HepG2 (cell line): ENCODE measurements around the gene LRRC45. TPM values are rescaled to one million over a fixed set of nuclear protein-coding genes. Genes with fewer than 3 reads are reported as not detected.

Experiments
- GZF1 ChIP-seq: sonication (generic); formaldehyde crosslinking; IDR thresholded peaks from 2 replicates; pipeline ENCODE4 v1.5.1; 2020; ENCODE audit warnings: mild to moderate bottlenecking, missing genetic modification reagents
- HCFC1 ChIP-seq: fragments of 150-350 bp; IDR thresholded peaks from 2 replicates; pipeline ENCODE4 v1.6.1; 2014; ENCODE audit warnings: low read depth, low read length
- HNRNPH1 ChIP-seq: fragments of 200-400 bp; formaldehyde crosslinking; optimal IDR thresholded peaks from 2 replicates; pipeline ENCODE3; 2017; ENCODE audit warnings: mild to moderate bottlenecking, low read depth, low read length
- ZFP41 ChIP-seq: sonication (generic); formaldehyde crosslinking; IDR thresholded peaks from 2 replicates; pipeline ENCODE4 v1.4.0; 2020; ENCODE audit warnings: mild to moderate bottlenecking, missing genetic modification reagents, borderline replicate concordance
- ZNF430 ChIP-seq: sonication (generic); formaldehyde crosslinking; IDR thresholded peaks from 2 replicates; pipeline ENCODE4 v1.9.0; 2021; ENCODE audit warnings: mild to moderate bottlenecking, missing genetic modification reagents
- ZNF577 ChIP-seq: sonication (generic); formaldehyde crosslinking; IDR thresholded peaks from 2 replicates; pipeline ENCODE4 v1.4.0; 2020; ENCODE audit warnings: mild to moderate bottlenecking, low read depth, missing genetic modification reagents, borderline replicate concordance
- ZNF816 ChIP-seq: sonication (generic); formaldehyde crosslinking; IDR thresholded peaks from 2 replicates; pipeline ENCODE4 v1.8.0; 2022; ENCODE audit warnings: missing genetic modification reagents, mild to moderate bottlenecking, borderline replicate concordance
- ZNF83 ChIP-seq: sonication (generic); formaldehyde crosslinking; IDR thresholded peaks from 2 replicates; pipeline ENCODE4 v1.4.0; 2020; ENCODE audit warnings: missing genetic modification reagents, mild to moderate bottlenecking, borderline replicate concordance
- ZSCAN12 ChIP-seq: sonication (generic); formaldehyde crosslinking; IDR thresholded peaks from 2 replicates; pipeline ENCODE4 v1.9.0; 2021; ENCODE audit warnings: mild to moderate bottlenecking, missing genetic modification reagents
- polyA plus RNA-seq, 8 experiments: library from polyadenylated mRNA; depleted of rRNA in 3 of 8; stranded (reverse) in 7 of 8; unstranded in 1 of 8; fragments of >200 nt; fragmentation: Illumina TruSeq in 4 of 8; extraction: Trizol in 4 of 8; gene quantifications; 2 replicates each; pipeline versions ENCODE4 v1.2.1 to v1.2.3, GENCODE V29; 2011 to 2016; ENCODE audit warnings: low read depth in 4 of 8, missing spikeins in 1 of 8, mixed read lengths in 1 of 8; ENCODE audit not compliant: insufficient read depth in 1 of 8
- total RNA-seq, 5 experiments: library from RNA; depleted of rRNA; stranded (reverse); fragments of >200 nt; fragmentation: Illumina TruSeq; extraction: Trizol; gene quantifications; 2 replicates each; pipeline ENCODE4 v1.2.3, GENCODE V29; 2016; ENCODE audit warnings: low read depth in 1 of 5
- TF ChIP-seq, protein P1 (sequence below): sonication (generic); formaldehyde crosslinking; IDR thresholded peaks from 2 replicates; pipeline ENCODE4 v1.4.0; 2020; ENCODE audit warnings: mild to moderate bottlenecking, missing genetic modification reagents
- TF ChIP-seq, protein P2 (sequence below): conservative IDR thresholded peaks from 2 replicates; pipeline ENCODE4 v1.6.1; 2018; ENCODE audit warnings: missing genetic modification reagents
- TF ChIP-seq, protein P3 (sequence below): sonication (generic); formaldehyde crosslinking; IDR thresholded peaks from 2 replicates; pipeline ENCODE4 v1.4.0; 2020; ENCODE audit warnings: mild to moderate bottlenecking, missing genetic modification reagents
- TF ChIP-seq, protein P4 (sequence below): IDR thresholded peaks from 2 replicates; pipeline ENCODE4 v1.6.1; 2018; ENCODE audit warnings: missing genetic modification reagents, mild to moderate bottlenecking, missing compliant biosample characterization
- TF ChIP-seq, protein P5 (sequence below): sonication (generic); formaldehyde crosslinking; IDR thresholded peaks from 2 replicates; pipeline ENCODE4 v1.9.0; 2021; ENCODE audit warnings: missing genetic modification reagents, borderline replicate concordance

The LRRC45 gene
- total and polyA plus RNA-seq, 2 of the 13 experiments (the other 11 are each of a cell fraction or from before 2014, with no cell fraction given): 11.6 to 48.1 TPM

DNA sequence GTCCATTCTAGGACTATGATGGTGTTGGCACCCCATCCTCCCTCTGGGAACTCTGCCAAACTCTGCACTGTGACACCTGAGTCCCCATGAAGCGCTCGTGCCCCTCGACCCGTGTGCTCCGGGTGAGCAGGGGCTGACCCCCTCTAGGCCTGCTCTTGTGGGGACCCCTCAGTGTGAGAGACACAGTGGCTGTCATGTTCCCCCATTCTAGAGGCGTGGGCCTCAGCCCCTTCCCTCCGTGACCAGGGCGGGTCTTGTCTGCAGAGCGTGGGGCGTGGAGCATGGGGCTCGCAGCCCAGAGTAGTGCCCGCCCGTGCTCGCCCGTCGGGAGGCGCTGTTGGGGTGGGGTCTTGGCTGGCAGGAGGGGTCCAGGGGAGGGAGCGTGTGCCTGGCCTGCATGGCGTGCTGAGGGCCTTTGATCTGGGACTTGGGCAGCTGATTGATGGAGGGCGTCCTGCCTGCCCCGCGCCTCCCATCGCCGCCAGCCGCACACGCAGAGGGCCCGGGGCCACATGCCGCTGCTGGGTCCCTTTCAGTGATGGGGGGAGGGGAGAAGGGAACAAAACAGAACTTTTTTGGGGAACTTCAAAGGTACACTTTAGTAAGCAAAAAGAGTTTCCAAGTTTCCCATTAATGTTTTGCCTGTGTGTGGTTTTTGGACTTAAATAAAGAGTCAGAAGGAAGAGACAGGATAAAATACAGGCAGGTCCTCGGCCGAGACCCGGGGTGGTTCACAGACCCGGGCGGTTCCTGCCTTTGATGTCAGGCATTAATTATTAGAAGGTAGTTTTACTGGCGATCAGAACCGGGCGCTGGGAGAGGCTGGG, 22.9 kb upstream of the LRRC45 start (continued):
- peak; percentile 88 for TF ChIP-seq ZNF430 (CRISPR knock-in tag)
- TF ChIP-seq, protein P1, sequence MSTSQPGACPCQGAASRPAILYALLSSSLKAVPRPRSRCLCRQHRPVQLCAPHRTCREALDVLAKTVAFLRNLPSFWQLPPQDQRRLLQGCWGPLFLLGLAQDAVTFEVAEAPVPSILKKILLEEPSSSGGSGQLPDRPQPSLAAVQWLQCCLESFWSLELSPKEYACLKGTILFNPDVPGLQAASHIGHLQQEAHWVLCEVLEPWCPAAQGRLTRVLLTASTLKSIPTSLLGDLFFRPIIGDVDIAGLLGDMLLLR (CRISPR knock-in tag): no peak
- TF ChIP-seq, protein P2, sequence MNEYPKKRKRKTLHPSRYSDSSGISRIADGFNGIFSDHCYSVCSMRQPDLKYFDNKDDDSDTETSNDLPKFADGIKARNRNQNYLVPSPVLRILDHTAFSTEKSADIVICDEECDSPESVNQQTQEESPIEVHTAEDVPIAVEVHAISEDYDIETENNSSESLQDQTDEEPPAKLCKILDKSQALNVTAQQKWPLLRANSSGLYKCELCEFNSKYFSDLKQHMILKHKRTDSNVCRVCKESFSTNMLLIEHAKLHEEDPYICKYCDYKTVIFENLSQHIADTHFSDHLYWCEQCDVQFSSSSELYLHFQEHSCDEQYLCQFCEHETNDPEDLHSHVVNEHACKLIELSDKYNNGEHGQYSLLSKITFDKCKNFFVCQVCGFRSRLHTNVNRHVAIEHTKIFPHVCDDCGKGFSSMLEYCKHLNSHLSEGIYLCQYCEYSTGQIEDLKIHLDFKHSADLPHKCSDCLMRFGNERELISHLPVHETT (CRISPR knock-in tag): no peak
- TF ChIP-seq GZF1 (CRISPR knock-in tag): peak; percentile 85; the same call in 1 of the 2 replicates
- TF ChIP-seq, protein P3, sequence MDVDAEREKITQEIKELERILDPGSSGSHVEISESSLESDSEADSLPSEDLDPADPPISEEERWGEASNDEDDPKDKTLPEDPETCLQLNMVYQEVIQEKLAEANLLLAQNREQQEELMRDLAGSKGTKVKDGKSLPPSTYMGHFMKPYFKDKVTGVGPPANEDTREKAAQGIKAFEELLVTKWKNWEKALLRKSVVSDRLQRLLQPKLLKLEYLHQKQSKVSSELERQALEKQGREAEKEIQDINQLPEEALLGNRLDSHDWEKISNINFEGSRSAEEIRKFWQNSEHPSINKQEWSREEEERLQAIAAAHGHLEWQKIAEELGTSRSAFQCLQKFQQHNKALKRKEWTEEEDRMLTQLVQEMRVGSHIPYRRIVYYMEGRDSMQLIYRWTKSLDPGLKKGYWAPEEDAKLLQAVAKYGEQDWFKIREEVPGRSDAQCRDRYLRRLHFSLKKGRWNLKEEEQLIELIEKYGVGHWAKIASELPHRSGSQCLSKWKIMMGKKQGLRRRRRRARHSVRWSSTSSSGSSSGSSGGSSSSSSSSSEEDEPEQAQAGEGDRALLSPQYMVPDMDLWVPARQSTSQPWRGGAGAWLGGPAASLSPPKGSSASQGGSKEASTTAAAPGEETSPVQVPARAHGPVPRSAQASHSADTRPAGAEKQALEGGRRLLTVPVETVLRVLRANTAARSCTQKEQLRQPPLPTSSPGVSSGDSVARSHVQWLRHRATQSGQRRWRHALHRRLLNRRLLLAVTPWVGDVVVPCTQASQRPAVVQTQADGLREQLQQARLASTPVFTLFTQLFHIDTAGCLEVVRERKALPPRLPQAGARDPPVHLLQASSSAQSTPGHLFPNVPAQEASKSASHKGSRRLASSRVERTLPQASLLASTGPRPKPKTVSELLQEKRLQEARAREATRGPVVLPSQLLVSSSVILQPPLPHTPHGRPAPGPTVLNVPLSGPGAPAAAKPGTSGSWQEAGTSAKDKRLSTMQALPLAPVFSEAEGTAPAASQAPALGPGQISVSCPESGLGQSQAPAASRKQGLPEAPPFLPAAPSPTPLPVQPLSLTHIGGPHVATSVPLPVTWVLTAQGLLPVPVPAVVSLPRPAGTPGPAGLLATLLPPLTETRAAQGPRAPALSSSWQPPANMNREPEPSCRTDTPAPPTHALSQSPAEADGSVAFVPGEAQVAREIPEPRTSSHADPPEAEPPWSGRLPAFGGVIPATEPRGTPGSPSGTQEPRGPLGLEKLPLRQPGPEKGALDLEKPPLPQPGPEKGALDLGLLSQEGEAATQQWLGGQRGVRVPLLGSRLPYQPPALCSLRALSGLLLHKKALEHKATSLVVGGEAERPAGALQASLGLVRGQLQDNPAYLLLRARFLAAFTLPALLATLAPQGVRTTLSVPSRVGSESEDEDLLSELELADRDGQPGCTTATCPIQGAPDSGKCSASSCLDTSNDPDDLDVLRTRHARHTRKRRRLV (CRISPR knock-in tag): 0 out of 2 replicates have a peak, but pooled peaks have one; percentile 15
- no peak for TF ChIP-seq ZNF816
- no peak for TF ChIP-seq ZNF83 (CRISPR knock-in tag)
- 0 out of 2 replicates have a peak, but pooled peaks have one; percentile 73 for TF ChIP-seq ZNF577 (CRISPR knock-in tag)
- peak; percentile 55; the same call in 1 of the 2 replicates for TF ChIP-seq ZFP41 (CRISPR knock-in tag)
- TF ChIP-seq HNRNPH1: no peak
- TF ChIP-seq, protein P4, sequence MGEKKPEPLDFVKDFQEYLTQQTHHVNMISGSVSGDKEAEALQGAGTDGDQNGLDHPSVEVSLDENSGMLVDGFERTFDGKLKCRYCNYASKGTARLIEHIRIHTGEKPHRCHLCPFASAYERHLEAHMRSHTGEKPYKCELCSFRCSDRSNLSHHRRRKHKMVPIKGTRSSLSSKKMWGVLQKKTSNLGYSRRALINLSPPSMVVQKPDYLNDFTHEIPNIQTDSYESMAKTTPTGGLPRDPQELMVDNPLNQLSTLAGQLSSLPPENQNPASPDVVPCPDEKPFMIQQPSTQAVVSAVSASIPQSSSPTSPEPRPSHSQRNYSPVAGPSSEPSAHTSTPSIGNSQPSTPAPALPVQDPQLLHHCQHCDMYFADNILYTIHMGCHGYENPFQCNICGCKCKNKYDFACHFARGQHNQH (CRISPR knock-in tag): no peak
- TF ChIP-seq, protein P5, sequence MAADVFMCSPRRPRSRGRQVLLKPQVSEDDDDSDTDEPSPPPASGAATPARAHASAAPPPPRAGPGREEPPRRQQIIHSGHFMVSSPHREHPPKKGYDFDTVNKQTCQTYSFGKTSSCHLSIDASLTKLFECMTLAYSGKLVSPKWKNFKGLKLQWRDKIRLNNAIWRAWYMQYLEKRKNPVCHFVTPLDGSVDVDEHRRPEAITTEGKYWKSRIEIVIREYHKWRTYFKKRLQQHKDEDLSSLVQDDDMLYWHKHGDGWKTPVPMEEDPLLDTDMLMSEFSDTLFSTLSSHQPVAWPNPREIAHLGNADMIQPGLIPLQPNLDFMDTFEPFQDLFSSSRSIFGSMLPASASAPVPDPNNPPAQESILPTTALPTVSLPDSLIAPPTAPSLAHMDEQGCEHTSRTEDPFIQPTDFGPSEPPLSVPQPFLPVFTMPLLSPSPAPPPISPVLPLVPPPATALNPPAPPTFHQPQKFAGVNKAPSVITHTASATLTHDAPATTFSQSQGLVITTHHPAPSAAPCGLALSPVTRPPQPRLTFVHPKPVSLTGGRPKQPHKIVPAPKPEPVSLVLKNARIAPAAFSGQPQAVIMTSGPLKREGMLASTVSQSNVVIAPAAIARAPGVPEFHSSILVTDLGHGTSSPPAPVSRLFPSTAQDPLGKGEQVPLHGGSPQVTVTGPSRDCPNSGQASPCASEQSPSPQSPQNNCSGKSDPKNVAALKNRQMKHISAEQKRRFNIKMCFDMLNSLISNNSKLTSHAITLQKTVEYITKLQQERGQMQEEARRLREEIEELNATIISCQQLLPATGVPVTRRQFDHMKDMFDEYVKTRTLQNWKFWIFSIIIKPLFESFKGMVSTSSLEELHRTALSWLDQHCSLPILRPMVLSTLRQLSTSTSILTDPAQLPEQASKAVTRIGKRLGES (CRISPR knock-in tag): no peak
- no peak for TF ChIP-seq ZSCAN12
- TF ChIP-seq HCFC1: no peak
